ENCODE results near the gene AKT1. TPM values are rescaled to one million over a fixed set of nuclear protein-coding genes. Genes with fewer than 3 reads are reported as not detected.

AKT1 gene
- total RNA-seq, 2 experiments from 2014 or later: 112 TPM

Other genes starting within 250 kb of the AKT1 start
- gene C14orf180, start 216.0 kb downstream of the AKT1 start, total RNA-seq: not detected
- not detected for gene TMEM179, start 191.0 kb downstream of the AKT1 start, total RNA-seq
- 10 to 100 TPM; 67.8 TPM for gene INF2, start 106.1 kb downstream of the AKT1 start, total RNA-seq
- gene ADSS1, start 71.5 kb downstream of the AKT1 start, total RNA-seq: 1 to 10 TPM in 1 of 2 experiments, under 1 TPM in 1; 0.87 to 1.7 TPM
- 100 to 1,000 TPM; 137 to 147 TPM for gene SIVA1, start 42.6 kb downstream of the AKT1 start, total RNA-seq
- 1 to 10 TPM; 1.1 to 1.4 TPM for gene ZBTB42, start 5.4 kb upstream of the AKT1 start, total RNA-seq
- 1 to 10 TPM; 4.6 to 4.7 TPM for gene CEP170B, start 69.5 kb upstream of the AKT1 start, total RNA-seq
- not detected for gene PLD4, start 129.1 kb upstream of the AKT1 start, total RNA-seq
- gene AHNAK2, start 182.6 kb upstream of the AKT1 start, total RNA-seq: under 1 TPM in 1 of 2 experiments, not detected in 1; 0.02 TPM
- gene CLBA1, start 190.0 kb upstream of the AKT1 start, total RNA-seq: 1 to 10 TPM; 1.5 to 1.9 TPM
- 10 to 100 TPM; 89.7 to 89.8 TPM for gene CDCA4, start 225.3 kb upstream of the AKT1 start, total RNA-seq

Data from activated naive CD8-positive, alpha-beta T cell treated with anti-CD3 and anti-CD28 coated beads for 36 hours (primary cell).